Inflammatory macrophage treated with lipopolysaccharide for 4 hours (primary cell): ENCODE results near the gene PRKCI.
A peak's percentile ranks its signal among the peaks of the same experiment; 100 is the strongest.
"Not testable (repeated sequence)": the region's sequence is repeated elsewhere in the genome, so short reads cannot be mapped to it uniquely, and the experiment has no call there.

Source experiments
- DNase-seq: peaks from one replicate; pipeline ENCODE4 v3.0.0-alpha.2; 2020

The PRKCI gene

DNA sequence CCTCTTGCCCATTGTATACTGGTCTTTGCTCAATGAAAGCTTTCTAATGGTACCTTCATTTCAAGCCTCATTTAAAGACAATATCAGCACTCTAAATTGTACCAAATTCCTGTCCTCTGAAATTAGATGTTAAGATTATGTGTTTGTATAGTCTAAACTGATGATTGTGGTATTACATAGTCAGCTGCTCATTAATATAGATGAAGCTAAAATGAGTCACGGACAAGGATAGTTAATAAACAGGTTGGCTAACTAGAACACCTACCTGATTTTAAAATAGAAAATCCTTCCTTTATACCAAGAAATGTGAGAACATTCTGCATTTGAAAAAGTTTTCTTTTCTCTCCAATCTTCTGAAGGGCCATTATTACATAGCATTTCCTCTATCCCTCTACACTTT, 2.9 kb downstream of the PRKCI start:
- DNase-seq: no peak

DNA sequence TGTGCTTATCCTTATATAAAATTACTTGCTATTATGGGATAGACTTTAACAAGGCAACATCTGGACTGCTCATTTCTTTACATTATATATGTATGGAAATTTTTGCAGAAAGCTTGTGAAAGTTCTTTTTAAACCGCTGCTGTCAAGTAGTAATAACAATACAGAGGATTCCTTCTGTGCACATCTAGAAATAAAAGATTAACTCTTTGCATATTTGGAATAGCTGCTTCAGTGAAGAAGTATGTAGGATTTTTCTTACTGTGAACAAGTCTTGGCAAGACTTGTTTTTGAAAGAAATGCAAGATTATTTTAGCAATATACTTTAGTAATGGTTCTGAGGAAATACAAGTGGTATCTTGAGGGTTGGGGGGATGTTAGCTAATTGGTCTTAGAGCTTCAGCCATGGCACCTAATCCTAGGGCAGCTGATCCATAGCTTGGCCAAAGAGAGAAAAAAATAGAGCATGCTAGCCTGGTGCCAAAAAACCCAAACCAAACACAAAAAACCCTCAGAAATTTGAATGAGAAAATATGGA, 4.3 kb downstream of the PRKCI start:
- no peak for DNase-seq

DNA sequence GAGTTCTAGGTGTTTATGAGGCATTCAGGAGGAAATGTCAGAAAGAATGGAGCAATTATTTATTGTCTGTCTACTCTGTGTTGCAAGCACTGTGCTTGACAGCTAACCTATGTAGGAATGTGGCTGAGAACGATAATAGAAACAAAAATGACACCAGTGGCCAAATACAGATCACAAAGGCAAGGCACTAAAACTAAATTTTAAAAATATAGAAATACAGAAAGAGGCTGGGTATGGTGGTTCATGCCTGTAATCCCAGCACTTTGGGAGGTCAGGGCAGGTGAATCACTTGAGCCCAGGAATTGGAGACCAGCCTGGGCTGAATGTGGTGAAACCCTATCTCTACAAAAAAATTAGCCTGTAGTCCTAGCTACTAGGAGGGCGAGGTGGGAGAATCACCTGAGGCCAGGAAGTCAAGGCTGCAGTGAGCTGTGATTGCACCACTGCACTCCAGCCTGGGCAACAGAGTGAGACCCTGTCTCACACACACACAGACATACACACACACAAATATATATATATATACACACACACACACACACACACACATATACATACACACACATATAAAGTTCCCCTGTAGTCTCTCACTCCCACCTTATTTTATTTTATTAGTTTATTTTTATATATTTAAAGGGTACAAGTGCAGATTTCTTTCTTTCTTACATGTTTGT, 6.0 kb downstream of the PRKCI start:
- no peak for DNase-seq

DNA sequence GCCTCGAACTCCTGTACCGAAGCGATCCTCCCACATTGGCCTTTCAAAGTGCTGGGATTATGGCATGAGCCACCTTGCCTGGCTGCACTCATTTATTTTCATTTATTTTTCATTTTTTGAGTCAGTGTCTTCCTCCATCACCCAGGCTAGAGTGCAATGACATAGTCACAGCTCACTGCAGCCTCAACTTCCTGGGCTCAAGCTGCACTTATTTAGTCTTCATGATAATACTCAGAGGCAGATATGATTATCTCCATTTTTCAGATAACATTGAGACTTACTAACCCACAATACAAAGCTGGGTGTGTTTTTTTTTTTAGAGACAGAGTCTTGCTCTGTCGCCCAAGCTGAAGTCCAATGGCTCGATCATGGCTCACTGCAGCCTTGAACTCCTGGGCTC, 10.0 kb downstream of the PRKCI start:
- DNase-seq: no peak

DNA sequence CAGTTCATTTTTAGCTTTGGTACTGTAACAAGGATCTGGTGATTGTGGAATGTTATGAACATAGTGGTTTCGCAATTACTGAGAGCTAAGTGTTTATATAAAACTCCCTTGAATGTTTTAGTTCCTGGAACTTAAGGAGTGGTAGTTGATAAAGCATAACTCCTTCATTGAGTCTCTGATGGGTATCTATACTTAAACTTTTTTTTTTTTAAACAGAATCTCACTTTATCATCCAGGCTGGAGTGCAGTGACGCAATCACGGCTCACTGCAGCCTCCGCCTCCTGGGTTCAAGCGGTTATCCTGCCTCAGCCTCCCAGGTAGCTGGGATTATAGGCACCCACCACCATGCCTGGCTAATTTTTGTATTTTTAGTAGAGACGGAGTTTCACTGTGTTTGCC, 11.3 kb downstream of the PRKCI start:
- no peak for DNase-seq

DNA sequence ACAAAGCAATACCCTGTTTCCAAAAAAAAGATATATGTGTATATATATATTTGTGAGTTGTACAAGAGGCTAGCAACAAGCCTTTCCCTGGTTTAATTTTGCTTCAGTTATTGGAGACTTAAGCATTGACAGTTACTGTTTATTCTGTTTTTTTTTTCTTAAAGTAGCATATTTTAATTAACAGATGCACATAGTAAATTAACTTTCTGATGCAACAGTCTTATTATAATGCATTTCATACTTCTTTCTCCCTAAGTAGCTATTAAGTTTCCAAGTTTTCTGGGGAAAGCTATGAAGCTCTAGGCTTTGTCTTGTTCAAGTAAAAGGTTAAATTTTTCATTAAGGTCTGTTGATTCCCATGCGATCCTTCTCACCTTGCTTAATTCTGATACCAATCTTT, 17.9 kb downstream of the PRKCI start:
- no peak for DNase-seq

DNA sequence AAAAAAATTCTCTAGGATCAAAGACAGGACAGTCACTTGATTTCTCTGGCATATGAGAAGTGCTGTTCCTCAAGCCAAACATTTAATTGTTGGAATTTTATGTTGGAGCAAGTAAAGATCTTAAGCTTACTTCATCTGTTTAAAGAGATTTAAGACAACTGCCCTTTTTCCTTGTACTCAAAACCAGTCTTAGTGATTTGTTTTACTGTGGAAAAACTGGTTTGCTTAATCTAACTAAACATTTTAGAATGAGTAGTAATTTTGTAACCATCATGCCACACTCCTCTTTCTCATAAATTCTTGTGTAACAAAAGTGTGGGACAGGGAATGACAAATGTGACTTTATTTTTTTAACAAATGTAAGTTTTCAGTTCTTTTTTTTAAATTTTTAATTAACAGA, 18.4 kb downstream of the PRKCI start:
- peak; percentile 8 for DNase-seq

DNA sequence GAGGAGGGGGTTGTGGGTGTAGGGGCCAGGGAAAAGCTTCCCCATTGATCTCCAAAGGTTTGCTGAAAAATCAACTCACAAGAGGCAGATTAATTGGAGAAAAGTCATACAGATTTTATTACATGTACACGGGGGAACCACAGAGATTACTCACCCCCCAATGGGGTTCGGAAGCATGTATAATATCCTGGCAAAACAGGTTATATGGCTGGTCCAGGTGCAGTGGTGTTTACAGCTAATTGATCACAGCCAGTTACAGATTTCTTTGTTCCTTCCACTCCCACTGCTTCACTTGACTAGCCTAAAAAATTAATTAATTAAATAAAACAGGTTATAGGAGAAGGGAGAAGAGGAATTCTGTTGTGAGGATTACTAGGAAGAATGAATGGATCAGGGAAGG, 22.4 kb downstream of the PRKCI start:
- DNase-seq: no peak

DNA sequence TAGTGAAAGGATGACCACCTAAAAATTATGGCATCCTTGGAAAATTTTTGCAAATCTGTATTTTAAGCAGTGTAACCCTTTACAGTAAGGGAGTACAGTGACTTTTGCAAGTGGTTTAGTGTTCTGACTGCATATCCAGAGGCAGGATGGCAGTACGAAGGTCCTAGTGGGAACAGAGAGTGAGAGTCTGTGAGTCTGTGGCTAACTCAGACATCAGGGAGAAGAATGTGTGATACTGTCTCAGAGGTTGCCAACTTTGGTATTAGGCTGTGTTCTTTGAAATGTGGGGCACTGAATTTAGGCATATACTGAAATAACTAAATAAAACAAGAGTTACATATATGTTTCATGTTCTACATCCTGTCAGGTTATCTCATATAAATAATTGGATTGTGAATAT, 25.7 kb downstream of the PRKCI start:
- DNase-seq: no peak

DNA sequence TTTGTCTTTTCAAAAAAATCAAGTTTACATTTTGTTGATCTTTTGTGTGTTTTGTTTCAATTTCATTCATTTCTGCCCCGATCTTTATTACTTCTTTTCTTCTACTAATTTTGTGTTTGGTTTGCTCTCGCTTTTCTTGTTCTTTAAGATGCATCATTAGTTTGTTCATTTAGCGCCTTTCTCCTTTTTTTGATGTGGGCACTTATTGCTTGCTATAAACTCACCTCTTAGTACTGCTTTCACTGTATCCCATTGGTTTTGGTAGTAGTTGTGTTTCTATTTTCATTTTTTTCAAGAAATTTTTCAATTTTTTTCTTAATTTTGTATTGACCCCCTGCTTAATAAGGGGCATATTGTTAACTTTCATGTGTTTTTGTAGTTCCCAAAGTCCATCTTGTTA, 34.4 kb downstream of the PRKCI start:
- no peak for DNase-seq

DNA sequence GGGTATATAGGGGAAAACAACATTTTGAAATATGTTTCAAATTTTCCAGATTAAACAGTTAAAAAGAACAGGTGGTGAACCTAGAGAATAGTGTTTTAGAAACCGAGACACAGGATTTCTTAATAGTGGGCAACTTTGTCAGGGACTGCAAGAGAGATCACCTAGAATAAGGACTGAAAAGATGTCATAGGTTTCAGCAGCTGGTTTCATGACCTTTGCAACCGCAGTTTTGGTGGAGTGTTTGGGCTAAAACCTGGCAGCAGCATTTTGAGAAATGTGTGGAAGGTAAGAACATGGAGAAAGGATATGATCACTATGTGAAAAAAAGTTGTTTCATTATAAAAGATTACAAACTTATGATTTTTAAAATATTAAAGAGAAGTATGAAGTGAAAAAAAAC, 34.9 kb downstream of the PRKCI start:
- DNase-seq: no peak

DNA sequence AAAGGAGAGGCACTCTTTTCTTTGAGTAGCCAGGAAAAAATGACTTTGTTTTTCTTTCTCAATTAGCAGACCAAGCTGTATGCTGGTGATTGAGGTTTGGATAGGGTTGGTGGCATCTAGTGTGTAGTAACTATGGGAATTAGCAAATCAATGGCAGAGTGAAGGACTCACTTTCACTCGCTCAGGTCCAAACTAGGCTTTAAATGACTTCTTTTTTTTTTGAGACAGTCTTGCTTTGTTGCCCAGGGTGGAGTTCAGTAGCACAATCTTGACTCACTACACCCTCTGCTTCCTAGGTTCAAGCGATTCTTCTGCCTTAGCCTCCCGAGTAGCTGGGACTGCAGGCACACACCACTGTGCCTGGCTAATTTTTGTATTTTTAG, 35.9 kb downstream of the PRKCI start:
- DNase-seq: no peak

DNA sequence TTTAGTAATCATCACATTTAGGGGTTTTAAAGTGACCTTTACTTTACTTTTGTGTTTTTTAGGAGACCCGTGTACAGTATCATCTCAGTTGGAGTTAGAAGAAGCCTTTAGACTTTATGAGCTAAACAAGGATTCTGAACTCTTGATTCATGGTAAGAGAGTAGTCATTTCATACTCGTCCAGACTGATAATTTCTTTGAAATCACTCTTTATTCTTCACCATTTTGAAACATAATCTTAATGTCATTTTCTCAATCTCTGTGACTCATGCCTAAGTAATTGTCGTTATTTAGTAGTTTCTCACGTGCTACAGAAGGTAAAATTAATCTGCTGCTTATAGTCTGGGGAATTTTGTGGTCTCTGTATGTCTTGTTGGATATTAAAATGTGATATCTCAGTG, 37.7 kb downstream of the PRKCI start:
- no peak for DNase-seq

DNA sequence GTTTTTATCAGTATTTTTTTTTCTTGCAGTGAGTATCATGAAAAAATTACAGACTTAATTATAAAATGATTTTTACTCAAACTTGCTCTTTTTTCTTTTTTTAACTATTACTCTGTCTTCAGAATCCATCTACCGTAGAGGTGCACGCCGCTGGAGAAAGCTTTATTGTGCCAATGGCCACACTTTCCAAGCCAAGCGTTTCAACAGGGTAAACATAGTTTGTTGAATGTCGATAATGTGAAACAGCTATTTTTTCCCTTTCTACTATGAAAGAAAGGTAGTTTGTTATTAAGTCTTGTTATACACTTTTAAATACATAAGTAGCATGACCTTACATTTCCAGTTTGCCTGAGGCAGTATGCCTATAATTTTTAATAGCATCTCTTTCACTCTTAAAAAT, 45.6 kb downstream of the PRKCI start:
- DNase-seq: no peak

DNA sequence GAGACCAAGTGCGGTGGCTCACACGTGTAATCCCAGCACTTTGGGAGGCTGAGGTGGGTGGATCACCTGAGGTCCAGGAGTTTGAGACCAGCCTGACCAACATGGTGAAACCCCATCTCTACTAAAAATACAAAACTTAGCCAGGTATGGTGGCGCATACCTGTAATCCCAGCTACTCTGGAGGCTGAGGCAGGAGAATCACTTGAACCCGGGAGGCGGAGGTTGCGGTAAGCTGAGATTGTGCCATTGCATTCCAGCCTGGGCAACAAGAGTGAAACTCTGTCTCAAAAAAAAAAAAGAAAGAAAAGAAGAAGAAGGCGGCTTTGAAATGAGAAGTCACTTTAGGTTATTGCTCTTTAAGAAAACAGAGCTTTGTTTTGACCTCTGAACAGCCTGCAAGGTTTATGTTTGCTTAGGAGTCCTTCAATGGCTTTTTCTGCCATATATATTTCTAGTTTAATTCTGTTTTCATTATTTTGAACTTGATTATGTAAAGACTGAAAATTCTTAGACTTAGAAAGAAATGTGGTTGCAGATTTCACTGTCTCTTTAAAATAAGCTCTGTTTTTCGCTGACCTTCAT, 47.5 kb downstream of the PRKCI start:
- DNase-seq: not testable (repeated sequence)

DNA sequence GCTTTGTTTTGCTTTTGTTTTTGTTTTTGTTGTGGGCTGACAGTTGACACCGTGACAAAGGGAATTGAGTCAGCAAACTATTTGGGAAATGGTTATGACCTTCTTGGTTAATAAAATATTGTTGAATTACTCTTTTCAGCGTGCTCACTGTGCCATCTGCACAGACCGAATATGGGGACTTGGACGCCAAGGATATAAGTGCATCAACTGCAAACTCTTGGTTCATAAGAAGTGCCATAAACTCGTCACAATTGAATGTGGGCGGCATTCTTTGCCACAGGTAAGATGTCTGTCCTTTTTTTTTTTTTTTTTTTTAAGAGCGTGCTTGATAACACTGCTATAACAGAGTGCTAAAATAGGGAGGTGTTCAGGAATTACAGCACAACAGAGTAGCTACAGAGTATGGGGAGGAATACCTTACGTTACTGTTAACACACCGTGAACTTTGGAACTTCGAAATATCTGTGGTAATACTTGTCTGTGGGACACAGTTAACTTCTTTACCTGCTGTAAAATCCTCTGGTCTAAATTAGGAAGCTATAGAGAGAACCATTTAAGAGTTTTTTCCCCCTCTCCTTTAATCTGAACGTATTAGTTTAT, 48.2 kb downstream of the PRKCI start:
- peak; percentile 8 for DNase-seq

DNA sequence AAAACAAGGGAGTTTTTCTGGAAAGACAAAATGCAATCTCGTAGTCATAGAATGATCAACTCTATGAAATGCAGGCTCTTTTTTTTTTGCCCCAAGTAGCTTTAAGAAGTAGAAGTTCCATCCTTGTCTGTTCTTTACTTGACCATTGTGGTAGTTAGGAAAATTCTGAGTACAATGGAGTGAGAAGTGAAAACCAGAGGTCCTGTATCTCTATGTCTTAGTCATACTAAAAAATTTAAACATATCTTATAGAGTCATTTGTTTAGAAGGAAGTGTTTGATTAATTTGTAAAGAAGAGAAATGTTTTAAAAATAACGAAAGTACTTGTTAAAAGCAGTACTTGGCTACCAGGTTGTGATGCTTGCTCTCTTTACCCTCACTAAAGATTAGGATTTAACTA, 52.4 kb downstream of the PRKCI start:
- no peak for DNase-seq

DNA sequence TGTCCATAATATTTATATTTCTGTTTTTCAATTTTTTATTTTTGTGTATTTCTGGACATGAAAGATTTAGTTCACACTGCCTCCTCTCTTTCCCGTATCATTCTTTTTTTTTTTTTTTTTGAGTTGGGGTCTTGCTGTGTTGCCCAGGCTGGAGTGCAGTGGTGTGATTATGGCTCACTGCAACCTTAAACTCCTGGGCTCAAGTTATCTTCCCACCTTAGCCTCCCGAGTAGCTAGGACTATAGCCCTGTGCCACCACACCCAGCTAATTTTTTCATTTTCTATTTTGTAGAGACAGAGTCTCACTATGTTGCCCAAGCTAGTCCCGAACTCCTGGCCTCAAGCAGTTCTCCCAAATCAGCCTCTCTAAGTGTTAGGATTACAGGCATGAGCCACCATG, 53.6 kb downstream of the PRKCI start:
- DNase-seq: no peak

DNA sequence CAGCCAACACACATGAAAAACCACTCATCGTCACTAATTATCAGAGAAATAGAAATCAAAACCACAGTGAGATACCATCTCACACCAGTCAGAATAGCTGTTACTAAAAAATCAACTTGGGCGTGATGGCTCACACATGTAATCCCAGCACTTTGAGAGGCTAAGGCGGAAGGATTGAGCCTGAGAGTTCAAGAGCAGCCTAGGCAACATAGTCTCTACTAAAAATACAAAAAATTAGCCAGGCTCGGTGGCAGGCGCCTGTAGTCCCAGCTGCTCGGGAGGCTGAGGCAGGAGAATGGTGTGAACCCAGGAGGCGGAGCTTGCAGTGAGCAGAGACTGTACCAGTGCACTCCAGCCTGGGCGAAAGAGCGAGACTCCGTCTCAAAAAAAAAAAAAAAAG, 55.1 kb downstream of the PRKCI start:
- not testable (repeated sequence) for DNase-seq

DNA sequence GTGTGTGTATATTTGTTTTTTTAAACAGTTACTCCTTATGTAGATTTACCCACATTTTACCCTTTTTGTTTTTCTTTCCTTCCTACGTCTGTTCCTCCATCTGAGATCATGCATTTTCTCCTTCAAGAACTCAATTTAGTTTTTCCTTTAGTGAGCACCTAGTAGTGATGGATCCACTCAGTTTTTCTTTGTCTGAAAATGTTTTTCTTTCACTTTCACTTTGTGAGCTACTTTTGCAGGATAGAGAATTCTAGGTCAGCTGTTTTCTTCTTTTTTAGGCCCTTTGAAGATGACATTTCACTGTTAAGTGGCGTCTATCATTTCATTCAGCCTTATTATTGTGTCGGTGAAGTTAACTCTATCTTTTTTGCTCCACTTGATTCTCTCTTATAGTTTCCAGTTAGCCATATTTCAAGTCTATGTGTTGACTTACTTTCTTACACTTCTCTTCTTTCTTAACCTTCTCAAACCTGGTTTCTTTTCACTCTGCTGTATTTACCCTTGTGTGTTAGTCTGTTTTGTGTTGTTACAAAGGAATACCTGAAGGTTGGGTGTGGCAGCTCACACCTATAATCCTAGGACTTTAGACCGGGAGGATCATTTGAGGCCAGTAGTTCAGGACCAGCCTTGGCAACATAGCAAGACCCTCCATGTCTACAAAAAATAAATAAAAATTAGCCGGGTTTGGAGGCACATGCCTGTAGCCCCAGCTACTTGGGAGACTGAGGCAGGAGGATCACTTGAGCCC, 55.8 kb downstream of the PRKCI start:
- DNase-seq: peak; percentile 15

DNA sequence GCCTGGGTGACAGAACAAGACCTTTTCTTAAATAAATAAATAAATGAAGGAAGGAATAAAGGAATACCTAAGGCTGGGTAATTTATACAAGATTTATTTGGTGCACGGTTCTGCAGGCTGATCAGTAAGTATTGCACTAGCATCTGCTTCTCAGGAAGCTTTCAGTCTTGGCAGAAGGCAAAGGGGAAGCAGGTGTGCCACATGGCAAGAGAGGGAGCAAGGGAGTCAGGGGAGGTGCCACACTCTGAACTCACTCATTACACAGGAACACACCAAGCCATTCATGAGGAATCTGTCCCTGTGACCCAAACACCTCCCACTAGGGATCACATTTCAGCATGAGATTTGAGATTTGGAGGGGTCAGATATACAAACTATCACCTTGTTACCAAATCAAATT, 56.4 kb downstream of the PRKCI start:
- no peak for DNase-seq

DNA sequence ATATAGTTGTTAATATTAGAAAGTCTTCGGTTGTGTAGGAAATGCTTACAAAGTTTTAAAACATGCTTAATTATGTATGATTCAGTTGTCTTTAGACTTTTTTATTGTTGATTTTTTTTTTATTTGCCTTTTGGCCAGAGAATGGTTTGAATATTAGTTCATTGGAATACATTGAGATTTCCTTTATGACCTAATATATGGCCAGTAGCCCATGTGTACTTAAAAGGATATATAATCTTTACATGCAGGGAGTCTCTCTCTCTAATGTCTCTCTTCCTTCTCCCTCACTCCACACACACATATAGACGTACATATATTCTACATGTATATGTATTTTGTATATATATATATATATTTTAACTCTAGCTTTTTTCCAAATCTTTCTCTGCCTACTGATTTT, 68.0 kb downstream of the PRKCI start:
- no peak for DNase-seq

DNA sequence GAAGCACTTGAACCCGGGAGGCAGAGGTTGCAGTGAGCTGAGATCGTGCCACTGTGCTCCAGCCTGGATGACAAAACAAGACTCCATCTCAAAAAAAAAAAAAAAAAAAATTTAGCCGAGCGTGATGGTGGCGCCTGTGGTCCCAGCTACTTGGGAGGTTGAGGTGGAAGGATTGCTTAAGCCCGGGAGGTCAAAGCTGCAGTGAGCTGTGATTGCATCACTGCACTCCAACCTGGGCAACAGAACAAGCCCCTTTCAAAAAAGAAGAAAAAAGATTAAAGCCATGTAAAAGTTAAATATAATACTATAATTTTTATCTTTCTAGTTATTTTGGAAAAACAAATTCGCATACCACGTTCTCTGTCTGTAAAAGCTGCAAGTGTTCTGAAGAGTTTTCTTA, 73.4 kb downstream of the PRKCI start:
- DNase-seq: no peak

DNA sequence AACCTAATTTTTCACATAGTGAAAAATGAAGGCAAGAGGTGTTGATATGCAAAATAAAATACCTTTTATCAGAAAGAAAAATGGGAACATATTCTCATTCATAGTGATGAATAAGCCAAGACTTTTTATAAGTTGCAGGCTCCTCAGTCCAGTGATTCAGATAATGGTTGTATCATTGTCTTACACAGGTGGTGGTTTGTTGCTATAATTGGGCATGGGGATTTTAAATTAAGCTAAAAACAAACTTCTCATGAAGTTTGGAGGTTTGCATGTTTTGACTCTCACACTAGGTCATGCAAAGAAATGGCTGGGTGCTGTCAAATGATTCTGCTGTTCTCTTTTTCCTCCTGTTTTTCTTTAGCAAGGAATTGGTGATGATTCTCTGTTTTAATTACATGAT, 74.5 kb downstream of the PRKCI start:
- no peak for DNase-seq
